EH (cell line): ENCODE measurements around the gene CRYL1.
A peak's percentile ranks its signal among the peaks of the same experiment; 100 is the strongest.
"Not testable (repeated sequence)": the region's sequence is repeated elsewhere in the genome, so short reads cannot be mapped to it uniquely, and the experiment has no call there.

ENCODE experiments used
- DNase-seq: peaks from one replicate; pipeline ENCODE4 v3.0.0-alpha.2; 2015; ENCODE audit warnings: low read depth

The CRYL1 gene

GRCh38 chr13:20456737-20457136, 68.9 kb downstream of the CRYL1 start:
- DNase-seq, result no peak

DNA sequence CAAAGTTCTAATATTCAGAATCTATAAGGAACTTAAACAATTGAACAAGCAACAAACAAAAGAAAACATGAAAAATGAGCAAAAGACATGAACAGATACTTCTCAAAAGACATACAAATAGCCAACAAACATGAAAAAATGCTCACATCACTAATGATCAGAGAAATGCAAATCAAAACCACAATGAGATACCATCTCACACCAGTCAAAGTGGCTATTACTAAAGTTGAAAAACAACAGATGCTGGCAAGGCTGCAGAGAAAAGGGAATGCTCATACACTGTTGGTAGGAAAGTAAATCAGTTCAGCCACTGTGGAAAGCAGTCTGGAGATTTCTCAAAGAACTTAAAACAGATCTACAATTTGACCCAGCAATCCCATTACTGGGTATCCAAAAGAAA, 74.3 kb downstream of the CRYL1 start:
- no peak for DNase-seq

DNA sequence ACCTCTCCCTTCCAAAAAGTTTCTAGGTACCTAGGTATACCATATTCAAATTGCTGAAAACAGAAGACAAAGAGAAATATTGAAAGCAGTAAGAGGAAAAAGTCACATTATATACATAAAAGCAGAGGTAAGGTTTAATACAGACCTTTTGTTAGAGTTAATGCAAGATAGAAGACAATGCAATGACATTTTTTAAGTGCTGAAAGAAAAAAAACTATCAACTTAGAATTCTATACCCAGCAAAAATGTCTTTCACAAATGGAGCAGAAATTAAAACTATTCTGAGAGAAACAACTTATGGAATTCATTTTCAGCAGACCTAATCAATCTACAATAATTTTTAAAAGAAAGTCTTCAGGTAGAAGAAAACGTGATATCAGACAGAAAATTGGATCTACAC, 77.2 kb downstream of the CRYL1 start:
- no peak for DNase-seq

- DNase-seq, result no peak
Observed at GRCh38 chr13:20446900-20447299, 78.8 kb downstream of the CRYL1 start.

DNA sequence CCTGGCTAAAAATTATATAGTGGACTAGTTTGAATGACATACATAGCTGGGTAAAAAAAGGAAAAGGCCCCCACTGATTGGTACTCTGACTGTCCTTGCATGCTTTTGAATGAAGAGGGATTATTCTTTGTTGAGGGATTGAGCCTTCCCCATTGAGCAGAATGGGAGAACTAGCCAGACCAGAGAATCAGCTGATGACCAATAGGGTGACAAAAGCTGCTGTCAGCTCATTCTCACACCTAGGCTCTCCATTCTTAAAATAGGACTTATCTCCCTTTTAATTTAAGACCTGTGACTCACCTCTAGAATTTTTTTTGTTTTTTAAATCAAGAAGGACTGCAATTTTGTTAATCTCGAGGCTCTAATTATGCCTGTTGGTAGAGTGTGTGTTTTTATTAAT, 79.3 kb downstream of the CRYL1 start:
- DNase-seq, result no peak

DNA sequence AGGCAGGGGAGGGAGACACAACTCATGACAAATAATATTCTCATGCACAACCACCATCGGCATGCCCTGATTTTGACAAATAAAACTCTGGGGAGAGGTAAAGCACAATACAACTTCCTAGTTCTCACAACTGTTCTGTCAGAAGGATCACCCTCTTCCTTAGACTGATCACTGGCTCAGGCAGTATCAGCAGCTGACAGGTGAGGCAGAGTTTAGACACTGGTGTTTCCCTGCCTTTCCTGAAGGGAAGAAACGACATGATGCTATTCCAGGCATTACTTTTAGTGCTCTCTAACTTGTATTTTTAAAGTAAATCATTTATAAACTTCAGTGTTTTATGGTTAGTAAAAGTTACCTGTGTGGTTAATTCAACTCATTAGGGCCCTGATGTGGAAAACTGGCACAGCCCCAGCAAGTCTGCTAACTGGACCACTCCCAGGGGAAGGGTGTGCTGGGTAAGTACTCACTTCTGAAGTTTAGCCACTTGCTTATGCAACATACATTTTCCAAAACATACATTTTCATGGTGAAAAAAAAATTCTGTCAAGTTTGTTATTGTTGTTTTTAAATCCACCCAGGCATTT, 82.8 kb downstream of the CRYL1 start:
- DNase-seq, result no peak

DNA sequence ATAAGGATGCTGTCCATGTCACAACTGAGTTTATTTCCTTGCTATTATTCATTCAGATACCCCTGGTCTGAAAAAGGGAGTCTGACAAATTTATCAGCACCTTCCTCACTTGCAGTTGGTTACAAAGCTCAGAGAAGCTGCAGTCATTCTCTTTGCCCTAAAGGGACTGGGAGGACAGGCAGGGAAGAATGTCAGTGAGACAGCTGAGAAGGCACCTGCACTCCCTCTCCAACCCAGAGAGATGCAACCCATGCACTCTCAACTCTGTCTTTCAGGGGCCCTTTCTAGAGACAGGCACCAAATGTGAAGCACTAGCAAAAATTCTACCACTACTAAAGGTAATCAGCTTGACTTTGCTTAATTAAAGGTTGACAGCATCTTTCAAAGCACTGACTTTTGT, 83.3 kb downstream of the CRYL1 start:
- DNase-seq, result no peak

GRCh38 chr13:20441879-20442278, 83.8 kb downstream of the CRYL1 start:
- no peak for DNase-seq

DNA sequence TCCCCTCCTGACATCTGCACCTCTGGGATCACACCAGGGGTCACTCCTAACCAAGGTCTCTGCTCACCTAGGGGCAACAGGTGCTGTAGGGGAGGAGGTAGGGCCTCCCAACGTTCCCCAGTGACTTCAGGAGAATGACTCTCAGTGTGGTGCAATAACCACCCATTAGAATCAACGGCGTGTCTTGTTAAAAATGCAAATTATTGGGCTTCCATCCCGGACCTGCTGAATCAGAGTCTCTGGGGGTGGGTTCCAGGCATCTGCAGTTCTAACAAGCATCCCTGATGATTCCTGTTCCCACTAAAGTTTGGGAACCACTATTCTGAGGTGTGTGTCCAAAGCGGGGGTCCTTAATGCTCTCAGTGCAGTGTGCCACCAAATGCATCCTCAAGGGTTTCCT, 84.6 kb downstream of the CRYL1 start:
- DNase-seq, result no peak

GRCh38 chr13:20439261-20439660, 86.4 kb downstream of the CRYL1 start:
- DNase-seq, result no peak

GRCh38 chr13:20438801-20439200, 86.9 kb downstream of the CRYL1 start:
- DNase-seq, result no peak

DNA sequence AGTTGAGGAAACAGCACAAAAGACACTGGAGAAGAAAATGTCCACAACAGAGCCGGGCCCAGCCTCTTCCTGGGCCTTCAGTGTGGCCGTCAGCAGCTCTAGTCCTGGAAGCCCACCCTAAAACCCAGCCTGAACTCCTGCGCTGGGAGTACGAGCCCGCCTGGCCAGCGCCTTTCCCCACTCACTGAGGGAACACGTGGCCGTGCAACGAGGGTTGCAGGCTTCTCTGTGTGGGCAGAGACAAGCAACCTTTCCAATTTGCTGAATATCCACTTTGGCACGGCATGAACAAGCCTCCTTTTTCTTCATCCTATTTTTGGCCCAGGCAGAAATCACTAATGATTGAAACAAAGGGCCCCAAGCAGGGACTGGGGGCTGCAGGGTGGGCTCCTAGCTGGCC, 89.2 kb downstream of the CRYL1 start:
- DNase-seq, result no peak

GRCh38 chr13:20435616-20436368, 89.9 kb downstream of the CRYL1 start:
- DNase-seq, result no peak

DNA sequence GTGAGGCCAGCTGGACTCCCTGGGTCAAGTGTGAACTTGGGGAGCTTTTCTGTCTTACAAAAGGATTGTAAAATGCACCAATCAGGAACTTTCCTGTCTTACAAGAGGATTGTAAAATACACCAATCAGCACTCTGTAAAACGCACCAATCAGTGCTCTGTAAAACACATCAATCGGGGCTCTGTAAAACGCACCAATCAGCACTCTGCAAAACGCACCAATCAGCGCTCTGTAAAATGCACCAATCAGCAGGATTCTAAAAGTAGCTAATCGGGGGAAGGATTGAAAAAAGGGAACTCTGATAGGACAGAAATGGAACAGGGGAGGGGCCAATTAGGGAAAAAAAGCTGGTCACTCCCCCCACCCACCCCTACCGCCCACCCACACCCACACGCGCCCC, 91.4 kb downstream of the CRYL1 start:
- not testable (repeated sequence) for DNase-seq

DNA sequence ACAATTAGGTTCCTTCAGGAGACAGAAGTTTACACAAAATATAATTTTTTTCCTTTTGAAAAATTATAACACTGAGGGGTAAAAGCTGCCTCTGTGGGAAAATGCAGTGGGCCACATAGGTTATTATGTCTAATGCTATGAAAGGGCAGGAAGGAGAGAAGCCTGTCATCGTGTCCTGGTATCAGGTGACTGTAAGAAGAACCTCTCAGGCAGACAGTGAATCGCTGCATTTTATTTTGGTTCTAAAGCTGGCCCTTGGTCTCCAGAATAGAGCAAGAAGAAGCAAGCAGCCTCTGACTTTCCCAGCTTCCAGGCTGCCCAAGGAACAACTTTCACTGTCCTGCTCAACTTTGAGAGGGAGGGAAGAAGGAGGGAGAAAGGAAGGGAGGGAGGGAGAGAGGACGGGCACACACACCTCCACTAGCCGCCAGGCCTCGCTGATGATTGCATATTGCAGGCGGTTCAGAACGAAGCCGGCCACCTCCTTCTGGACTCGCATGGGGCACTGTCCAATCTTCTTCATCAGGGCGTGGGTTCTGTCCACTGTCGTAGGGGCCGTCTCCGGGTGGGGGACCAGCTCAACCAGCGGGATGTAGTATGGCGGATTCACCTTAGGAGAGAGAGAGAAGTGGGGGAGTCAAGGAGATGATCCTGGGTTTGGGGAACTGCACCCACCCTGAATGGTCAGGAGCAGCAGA, 93.8 kb downstream of the CRYL1 start:
- DNase-seq, result no peak

GRCh38 chr13:20431080-20431479, 94.6 kb downstream of the CRYL1 start:
- no peak for DNase-seq

GRCh38 chr13:20430296-20430695, 95.4 kb downstream of the CRYL1 start:
- DNase-seq, result no peak

DNA sequence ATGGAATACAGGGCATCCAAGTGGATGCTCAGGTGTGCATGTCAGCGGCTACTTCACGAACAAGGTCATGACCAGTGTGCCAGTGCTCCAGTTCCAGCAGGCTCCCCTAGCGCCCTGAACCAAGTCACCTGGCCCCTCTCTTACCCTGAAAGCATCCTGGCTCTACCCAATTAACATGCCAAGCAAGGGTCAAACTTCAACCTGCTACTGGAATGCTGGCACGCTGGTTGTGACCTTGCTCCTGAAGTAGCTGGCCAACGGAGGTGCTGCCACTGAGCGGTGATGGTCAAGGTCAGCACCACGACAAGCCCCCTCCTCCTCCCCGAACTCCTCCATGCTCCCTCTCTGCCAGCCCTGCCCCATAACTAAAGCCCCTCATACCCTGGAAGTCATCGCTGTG, 96.0 kb downstream of the CRYL1 start:
- DNase-seq, result no peak

DNA sequence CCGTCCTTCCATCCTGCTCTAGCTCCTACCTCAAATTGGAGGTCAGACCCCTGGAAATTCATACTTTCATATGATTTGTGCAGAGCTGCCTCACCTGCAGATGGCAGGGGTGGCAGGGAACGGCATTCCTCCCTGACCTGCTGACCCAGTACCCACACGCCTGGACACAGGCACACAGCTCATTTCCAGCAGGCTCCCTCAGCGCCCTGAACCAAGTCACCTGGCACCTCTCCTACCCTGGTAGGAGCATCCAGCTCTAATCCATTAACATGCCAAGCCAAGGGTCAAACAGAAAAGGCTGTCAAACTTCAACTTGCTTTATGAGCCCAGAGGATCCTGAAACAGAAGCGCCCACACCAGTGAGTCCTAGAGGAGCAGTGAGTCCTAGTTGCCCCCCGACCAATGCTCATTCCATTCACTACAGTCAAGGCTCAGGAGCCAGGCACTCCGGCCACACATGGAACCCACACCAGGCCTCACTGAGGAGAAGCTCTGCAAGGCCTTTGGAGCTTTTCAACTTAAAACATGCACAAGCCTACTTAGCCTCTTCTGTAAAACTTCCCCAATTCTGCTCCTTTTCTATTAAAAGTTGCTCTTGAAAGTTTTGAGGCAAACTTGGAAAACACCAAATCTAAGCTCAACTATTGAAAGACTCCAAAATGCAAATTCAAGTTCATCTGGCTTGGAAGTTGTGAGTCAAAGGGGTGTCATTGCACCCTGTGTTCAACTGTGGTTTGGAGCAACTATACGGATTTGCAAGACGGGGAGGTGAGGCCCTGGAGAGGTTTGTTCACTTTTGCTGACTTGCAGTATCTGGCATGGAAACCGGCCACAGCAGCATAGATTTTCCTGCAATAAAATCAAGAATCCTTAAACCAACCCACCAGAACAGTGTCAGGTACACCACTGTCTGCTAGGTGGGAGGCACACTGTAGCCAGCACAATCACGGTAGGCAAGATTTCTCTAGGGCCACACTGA, 96.7 kb downstream of the CRYL1 start:
- DNase-seq, result no peak

DNA sequence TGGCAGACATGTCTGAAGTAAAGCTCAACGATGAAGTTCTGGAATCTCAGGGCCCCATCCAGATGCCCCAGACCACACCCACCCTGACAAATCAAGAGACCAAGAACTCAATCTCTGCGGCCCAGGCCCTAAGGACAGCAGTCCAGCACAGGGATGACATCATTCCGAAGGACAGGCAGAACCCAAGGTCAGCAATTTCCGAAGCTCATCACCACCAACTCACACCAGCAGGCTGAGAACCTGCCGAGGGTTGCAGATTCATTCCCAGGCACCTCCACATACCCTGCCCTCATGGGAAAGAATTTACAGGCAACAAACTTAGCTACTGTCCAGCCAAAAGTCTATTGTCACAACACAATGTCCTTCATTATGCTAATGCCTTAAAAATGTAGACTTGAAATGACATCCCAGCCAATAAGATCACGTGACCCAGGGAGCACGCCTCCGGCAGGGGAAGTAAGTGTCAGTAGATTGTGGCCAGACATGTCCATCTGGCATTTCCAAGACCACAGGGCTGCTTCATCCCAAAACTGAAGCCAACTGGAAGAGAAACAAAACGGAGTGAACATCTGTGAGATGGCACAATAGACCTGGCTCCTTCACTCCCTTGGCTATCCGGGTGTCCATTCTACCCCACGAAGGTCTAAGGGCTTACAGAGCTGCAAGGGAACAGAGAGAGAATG, 98.8 kb downstream of the CRYL1 start:
- DNase-seq, result peak; percentile 12

DNA sequence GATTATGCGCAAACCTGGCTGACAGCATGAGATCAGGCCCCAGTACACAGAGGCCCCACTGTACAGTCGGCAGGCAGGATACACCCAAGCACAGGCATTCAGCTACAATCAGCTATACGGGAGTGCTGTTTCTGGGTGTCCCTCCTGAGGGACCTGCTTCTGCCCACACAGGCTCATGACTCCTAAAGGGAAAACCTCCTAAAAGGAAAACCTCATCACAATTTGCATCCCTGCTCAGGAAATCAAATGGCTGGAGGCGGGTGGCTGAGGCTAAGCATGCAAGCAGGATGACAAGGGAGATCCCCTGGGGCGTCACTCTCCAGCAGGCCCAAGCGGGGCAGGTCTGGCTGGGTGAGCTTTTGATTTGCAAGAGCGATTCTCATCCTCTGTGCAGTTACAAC, 99.8 kb downstream of the CRYL1 start:
- no peak for DNase-seq

GRCh38 chr13:20424949-20425348, 100.7 kb downstream of the CRYL1 start:
- no peak for DNase-seq
